ENCODE measurements around the gene CALN1.

Gene CALN1

GRCh38 chr7:72092769-72093168, 319.4 kb downstream of the CALN1 start:
- TF ChIP-seq CTCF (IDR thresholded peaks at IDR 0.05; ENCODE audit: insufficient read depth, low read depth, low read length, missing control alignments): no peak
- no peak for DNase-seq (ENCODE audit: low read depth)
- H3K4me3 ChIP-seq (ENCODE audit: low read depth, low read length): no peak overlapping the region

DNA sequence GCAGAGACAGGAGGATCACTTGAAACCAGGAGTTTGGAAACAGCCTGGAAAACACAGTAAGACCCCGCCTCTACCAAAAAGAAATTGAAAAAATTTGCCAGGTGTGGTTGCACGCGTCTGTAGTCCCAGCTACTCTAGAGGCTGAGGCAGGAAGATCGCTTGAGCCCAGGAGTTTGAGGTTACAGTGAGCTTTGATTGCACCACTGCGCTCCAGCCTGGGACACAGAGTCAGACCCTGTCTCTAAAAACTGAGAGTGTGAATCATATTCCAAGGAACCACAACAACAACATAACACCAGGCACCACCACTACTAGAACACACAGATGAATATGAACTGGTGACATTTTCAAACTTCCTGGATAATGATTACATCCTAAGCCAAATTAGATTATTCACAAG, 324.2 kb downstream of the CALN1 start:
- no peak overlapping the region for H3K4me3 ChIP-seq (ENCODE audit: low read depth, low read length)
- no peak for DNase-seq (ENCODE audit: low read depth)
- TF ChIP-seq CTCF (IDR thresholded peaks at IDR 0.05; ENCODE audit: insufficient read depth, low read depth, low read length, missing control alignments): no peak

- no peak overlapping the region for H3K4me3 ChIP-seq (ENCODE audit: low read depth, low read length)
- no peak for TF ChIP-seq CTCF (IDR thresholded peaks at IDR 0.05; ENCODE audit: insufficient read depth, low read depth, low read length, missing control alignments)
- peak; percentile 3 for DNase-seq (ENCODE audit: low read depth)
Measured at GRCh38 chr7:72080865-72081510, 331.1 kb downstream of the CALN1 start.

DNA sequence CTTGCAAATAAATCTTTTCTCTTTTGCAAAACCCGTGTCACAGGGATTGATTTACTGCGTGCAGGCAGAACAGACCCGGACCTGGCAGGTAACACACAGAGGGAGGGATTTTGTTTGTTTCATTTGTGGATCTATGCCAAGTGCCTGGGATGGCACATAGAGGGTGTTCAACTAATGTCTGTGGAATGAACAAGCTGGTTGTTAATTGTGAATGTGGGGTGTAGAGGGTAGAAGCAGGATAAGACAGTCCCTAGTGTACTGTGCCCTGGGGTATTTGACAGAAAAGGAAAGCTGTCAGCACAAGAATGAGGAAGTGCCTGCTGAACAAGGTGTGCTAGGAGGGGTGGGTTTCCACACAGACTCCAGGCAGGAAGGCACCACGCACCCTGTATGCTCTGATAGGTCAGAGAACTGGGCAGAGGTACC, 331.8 kb downstream of the CALN1 start:
- no peak for TF ChIP-seq CTCF (IDR thresholded peaks at IDR 0.05; ENCODE audit: insufficient read depth, low read depth, low read length, missing control alignments)
- no peak overlapping the region for H3K4me3 ChIP-seq (ENCODE audit: low read depth, low read length)
- no peak for DNase-seq (ENCODE audit: low read depth)

DNA sequence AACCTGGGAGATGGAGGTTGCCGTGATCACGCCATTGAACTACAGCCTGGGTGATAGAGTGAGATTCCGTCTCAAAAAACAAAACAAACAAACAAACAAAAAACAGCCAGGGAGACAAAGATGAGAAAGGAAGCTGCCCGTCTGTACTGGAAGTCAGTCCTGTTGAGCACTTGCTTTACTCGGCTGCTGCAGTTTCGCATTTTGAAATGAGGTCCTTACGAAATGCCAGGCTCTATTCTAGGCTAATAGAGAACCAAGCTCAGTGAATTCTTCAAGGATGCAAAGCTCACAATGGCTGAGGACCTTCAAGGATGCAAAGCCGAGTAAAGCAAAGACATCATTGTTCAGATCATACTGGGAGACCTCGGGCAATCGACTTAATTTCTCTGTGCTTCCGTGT, 333.3 kb downstream of the CALN1 start:
- no peak overlapping the region for H3K4me3 ChIP-seq (ENCODE audit: low read depth, low read length)
- DNase-seq (ENCODE audit: low read depth): no peak
- no peak for TF ChIP-seq CTCF (IDR thresholded peaks at IDR 0.05; ENCODE audit: insufficient read depth, low read depth, low read length, missing control alignments)

GRCh38 chr7:72078301-72078700, 333.8 kb downstream of the CALN1 start:
- no peak for TF ChIP-seq CTCF (IDR thresholded peaks at IDR 0.05; ENCODE audit: insufficient read depth, low read depth, low read length, missing control alignments)
- H3K4me3 ChIP-seq (ENCODE audit: low read depth, low read length): no peak overlapping the region
- no peak for DNase-seq (ENCODE audit: low read depth)

- no peak for DNase-seq (ENCODE audit: low read depth)
- TF ChIP-seq CTCF (IDR thresholded peaks at IDR 0.05; ENCODE audit: insufficient read depth, low read depth, low read length, missing control alignments): no peak
- H3K4me3 ChIP-seq (ENCODE audit: low read depth, low read length): no peak overlapping the region
Measured at GRCh38 chr7:72077786-72078185, 334.4 kb downstream of the CALN1 start.
